Chondrocyte (in vitro differentiated cells): ENCODE data around the gene TCTA. TPM values are rescaled to one million over a fixed set of nuclear protein-coding genes. Genes with fewer than 3 reads are reported as not detected.

Experiments used
- DNase-seq: peaks from one replicate; pipeline ENCODE4 v3.0.0; 2021; ENCODE audit warnings: mixed read lengths, low spot score
- H3K27ac Mint-ChIP-seq: one replicate; pipeline ENCODE4 v1.8.0; 2021; ENCODE audit warnings: mild to moderate bottlenecking, moderate library complexity, mixed read lengths; ENCODE audit not compliant: unreplicated experiment
- H3K27me3 Mint-ChIP-seq: 2 replicates; pipeline ENCODE4 v1.8.0; 2021; ENCODE audit warnings: low read depth, mixed read lengths
- H3K36me3 Mint-ChIP-seq: 2 replicates; pipeline ENCODE4 v1.8.0; 2021; ENCODE audit warnings: low read depth, mixed read lengths
- H3K4me1 Mint-ChIP-seq: 2 replicates; pipeline ENCODE4 v1.8.0; 2021; ENCODE audit warnings: low read depth, mild to moderate bottlenecking, mixed read lengths
- H3K4me3 Mint-ChIP-seq: one replicate; pipeline ENCODE4 v1.8.0; 2021; ENCODE audit warnings: mild to moderate bottlenecking, moderate library complexity, mixed read lengths; ENCODE audit not compliant: unreplicated experiment
- H3K9me3 Mint-ChIP-seq: 2 replicates; pipeline ENCODE4 v1.8.0; 2021; ENCODE audit warnings: low read depth, mixed read lengths
- CTCF ChIP-seq: fragments of 200-600 bp; sonication (generic); IDR thresholded peaks from 2 replicates; pipeline ENCODE4 v1.5.0; 2021; ENCODE audit warnings: antibody characterized with exemption, mild to moderate bottlenecking, moderate library complexity
- total RNA-seq: library from RNA; stranded (reverse); gene quantifications from 3 replicates; pipeline ENCODE4 v1.2.1, GENCODE V29; 2021

The TCTA gene
- total RNA-seq, 1 donor from 2014 or later = 22.5 TPM

- Mint-ChIP-seq H3K36me3 (peaks cover 9% of the 10 kb centered on the region), H3K4me3 (peak overlapping the region; percentile 93), H3K9me3 (no peaks in the 10 kb centered on the region), H3K27ac (peak overlapping the region; percentile 97), H3K27me3 (no peaks in the 10 kb centered on the region), H3K4me1 (peaks cover 62% of the 10 kb centered on the region)
- DNase-seq = no peak
- no peak for TF ChIP-seq CTCF
Observed at GRCh38 chr3:49411535-49411967, 672 bp upstream of the TCTA start.

GRCh38 chr3:49412632-49413337 lies 562 bp downstream of the TCTA start:
- peaks cover 9% of the 10 kb centered on the region for H3K36me3 Mint-ChIP-seq
- peaks cover 51% of the 10 kb centered on the region for H3K4me1 Mint-ChIP-seq
- H3K9me3 Mint-ChIP-seq = no peaks in the 10 kb centered on the region
- H3K27me3 Mint-ChIP-seq = no peaks in the 10 kb centered on the region
- TF ChIP-seq CTCF = peak; percentile 25
- DNase-seq = no peak
- H3K4me3 Mint-ChIP-seq = peak overlapping the region; percentile 93
- peak overlapping the region; percentile 95 for H3K27ac Mint-ChIP-seq

GRCh38 chr3:49413338-49413734 lies 1.1 kb downstream of the TCTA start:
- peak overlapping the region; percentile 93 for H3K4me3 Mint-ChIP-seq
- no peak for TF ChIP-seq CTCF
- no peak for DNase-seq

GRCh38 chr3:49414753-49415152 lies 2.5 kb downstream of the TCTA start:
- peaks cover 9% of the 10 kb centered on the region for H3K36me3 Mint-ChIP-seq
- H3K4me1 Mint-ChIP-seq = peaks cover 38% of the 10 kb centered on the region
- H3K4me3 Mint-ChIP-seq = no peak overlapping the region
- TF ChIP-seq CTCF = no peak
- no peak for DNase-seq
- H3K27me3 Mint-ChIP-seq = no peaks in the 10 kb centered on the region
- H3K27ac Mint-ChIP-seq = peak overlapping the region; percentile 45
- H3K9me3 Mint-ChIP-seq = no peaks in the 10 kb centered on the region

More at GRCh38 chr3:49413338-49413734, 1.1 kb downstream of the TCTA start:
- no peaks in the 10 kb centered on the region for H3K9me3 Mint-ChIP-seq
- H3K36me3 Mint-ChIP-seq = peaks cover 9% of the 10 kb centered on the region
- H3K27ac Mint-ChIP-seq = peak overlapping the region; percentile 95
- peaks cover 50% of the 10 kb centered on the region for H3K4me1 Mint-ChIP-seq
- H3K27me3 Mint-ChIP-seq = no peaks in the 10 kb centered on the region

- Mint-ChIP-seq H3K9me3 (no peaks in the 10 kb centered on the region), H3K4me1 (peaks cover 35% of the 10 kb centered on the region), H3K27ac (peak overlapping the region; percentile 71), H3K36me3 (peaks cover 7% of the 10 kb centered on the region), H3K4me3 (no peak overlapping the region), H3K27me3 (no peaks in the 10 kb centered on the region)
- no peak for TF ChIP-seq CTCF
- no peak for DNase-seq
Observed at GRCh38 chr3:49415931-49416601, 3.8 kb downstream of the TCTA start.
